Stimulated activated CD4-positive, alpha-beta T cell treated with anti-CD3 and anti-CD28 coated beads, Interleukin-12 subunit alpha, Interleukin-12 subunit beta, amount 100 ng/mL, for 24 hours (primary cell): ENCODE data around the gene MYL1.

ENCODE experiments used
- DNase-seq, 2 experiments: peaks; one replicate each; pipeline ENCODE4 v3.0.0-alpha.2; 2020; ENCODE audit warnings: low read depth in 2 of 2

Gene MYL1

GRCh38 chr2:210315015-210315788, at the start of gene MYL1:
Gene MYL1 (minus strand): TSS chr2:210315174. CDS start chr2:210315042, 132 bp downstream.
- DNase-seq, result no peak

GRCh38 chr2:210363876-210364275, 48.9 kb upstream of the MYL1 start:
- DNase-seq, result no peak

GRCh38 chr2:210363261-210363660, 48.3 kb upstream of the MYL1 start:
- DNase-seq, result no peak

GRCh38 chr2:210360412-210360811, 45.4 kb upstream of the MYL1 start:
- DNase-seq, result no peak

DNA sequence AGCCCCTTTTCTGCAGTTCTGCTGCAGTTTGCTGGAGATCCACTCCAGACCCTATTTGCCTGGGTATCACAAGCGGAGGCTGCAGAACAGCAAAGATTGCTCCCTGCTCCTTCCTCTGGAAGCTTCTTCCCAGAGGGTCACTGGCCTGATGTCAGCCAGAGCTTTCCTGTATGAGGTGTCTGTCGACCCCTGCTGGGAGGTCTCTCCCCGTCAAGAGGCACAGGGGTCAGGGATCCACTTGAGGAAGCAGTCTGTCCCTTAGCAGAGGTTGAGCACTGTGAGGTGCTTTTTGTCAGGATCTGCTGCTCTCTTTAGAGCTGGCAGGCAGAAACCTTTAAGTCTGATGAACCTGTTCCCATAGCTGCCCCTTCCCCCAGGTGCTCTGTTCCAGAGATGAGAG, 42.0 kb upstream of the MYL1 start:
- no peak for DNase-seq

DNA sequence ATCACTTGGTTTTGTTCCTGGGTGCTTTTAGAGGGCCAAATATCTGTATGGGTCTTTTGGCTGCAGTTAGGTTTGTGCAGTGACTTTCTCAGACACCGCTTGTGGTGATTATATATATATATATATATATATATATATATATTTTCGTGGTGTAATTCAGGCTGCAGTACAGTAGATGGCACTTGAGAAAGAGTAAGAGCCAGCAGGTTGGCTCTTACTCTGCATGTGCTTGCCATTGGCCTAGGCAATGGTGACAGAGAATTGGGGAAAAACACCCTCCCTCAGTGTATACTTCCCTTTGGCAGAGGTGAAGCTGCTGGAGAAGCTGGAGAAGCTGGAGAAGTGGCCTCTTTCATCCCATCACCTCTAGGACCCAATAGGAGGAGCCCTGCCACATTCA, 22.2 kb upstream of the MYL1 start:
- no peak for DNase-seq

DNA sequence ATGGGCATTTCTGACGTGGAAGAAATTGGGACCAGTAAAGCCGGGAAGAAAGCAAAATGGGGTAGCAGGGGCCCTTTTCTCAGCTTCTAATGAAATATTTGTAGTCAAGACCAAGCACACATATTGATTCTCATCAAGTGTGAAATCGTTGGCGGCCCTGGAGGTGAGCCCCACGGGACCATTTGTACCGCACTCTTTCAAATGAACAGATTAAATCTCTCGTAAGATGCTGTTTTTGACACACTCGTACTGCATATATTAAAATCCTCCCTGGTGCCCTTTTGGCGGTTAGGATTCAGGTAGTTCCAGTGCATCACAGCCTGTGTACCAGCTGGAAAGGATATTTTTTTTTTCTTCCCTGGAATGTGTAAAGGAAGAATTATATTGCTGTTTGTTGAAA, 9.9 kb upstream of the MYL1 start:
- DNase-seq, result no peak

GRCh38 chr2:210324458-210324857, 9.5 kb upstream of the MYL1 start:
- no peak for DNase-seq

GRCh38 chr2:210323003-210323402, 8.0 kb upstream of the MYL1 start:
- DNase-seq, result no peak

- no peak for DNase-seq
These were observed 3.9 kb upstream of the MYL1 start for GRCh38 chr2:210318891-210319290.

DNA sequence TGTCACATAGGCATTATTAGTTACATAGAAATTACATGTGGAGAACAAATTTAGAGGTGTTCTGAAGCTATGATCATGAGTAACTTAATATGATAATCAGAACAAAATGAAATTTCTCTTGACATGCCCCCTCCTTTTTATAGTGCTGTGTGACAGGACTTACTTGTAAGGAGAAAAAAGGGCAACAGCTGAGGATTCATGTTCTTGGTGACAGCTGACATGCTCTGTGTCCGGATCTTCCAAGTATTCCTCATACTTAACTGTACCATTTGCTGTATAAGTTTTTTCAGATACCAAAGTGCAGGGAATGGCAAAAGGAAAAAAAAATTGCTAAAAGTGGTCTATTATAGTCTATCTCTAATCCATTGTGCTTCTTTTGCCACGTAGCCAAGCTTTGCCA, 3.5 kb upstream of the MYL1 start:
- DNase-seq, result no peak

DNA sequence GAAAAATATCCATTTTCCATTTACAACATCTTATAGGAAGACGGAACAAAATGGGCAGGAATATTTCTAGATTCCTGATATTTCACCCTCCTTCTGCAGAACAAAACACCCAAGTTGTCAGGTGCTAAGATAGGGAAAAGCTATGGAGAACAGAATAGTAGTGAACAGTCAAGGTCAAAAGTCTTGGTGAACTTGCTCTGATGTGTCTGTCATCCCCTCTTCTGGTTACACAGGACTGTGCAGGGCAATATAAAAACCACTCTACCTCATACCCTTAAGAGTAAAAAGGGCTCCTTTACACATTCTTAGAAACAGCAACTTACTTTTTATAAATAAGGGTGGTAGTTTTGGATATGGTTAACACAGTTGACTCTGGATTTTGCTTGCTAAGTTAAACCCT, 4.4 kb downstream of the MYL1 start:
- DNase-seq, result no peak

GRCh38 chr2:210309548-210310233, 5.3 kb downstream of the MYL1 start:
- DNase-seq, result no peak

- DNase-seq, result no peak
These were observed 11.5 kb downstream of the MYL1 start for GRCh38 chr2:210303498-210303897.

GRCh38 chr2:210302326-210302725, 12.6 kb downstream of the MYL1 start:
- DNase-seq, result no peak

- DNase-seq, result no peak
These were observed 15.1 kb downstream of the MYL1 start for GRCh38 chr2:210299866-210300373.

DNA sequence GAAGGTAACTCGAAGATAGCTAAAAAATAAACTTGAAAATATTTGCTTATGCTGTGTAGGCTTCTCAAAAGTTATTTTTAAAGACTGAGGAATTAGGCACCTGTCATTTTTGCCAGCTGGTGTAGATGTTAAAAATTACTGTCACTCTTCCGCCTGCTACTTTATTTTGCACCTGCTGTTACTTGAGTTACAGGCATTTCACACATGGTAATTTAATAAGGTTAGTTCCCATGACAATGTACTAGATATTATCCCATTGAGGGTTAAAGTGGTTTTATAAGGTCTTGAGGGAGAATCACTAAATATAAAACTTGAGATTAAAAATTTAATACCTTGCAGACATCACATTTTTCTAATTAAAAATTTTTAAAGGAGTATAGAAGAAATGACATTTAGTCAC, 26.6 kb downstream of the MYL1 start:
- no peak for DNase-seq

DNA sequence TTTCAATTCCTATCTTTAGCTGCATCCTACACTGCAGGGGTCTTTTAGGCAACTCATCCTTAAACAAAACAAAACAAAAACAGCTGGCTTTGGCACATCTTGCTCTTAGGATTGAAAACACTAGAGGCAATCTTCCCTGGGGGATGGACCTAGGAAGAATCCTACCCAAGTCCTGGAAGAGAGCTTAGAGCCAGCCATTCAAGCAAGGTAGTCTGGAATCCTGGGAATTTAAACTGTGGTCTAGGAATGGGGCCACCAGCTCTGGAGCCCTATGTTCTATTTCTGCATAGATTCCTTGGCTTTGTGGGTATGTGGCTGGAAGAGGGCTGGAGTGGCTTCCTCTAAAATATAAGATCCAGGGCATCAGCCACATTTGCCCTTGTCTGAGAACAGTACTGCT, 27.7 kb downstream of the MYL1 start:
- DNase-seq, result no peak

DNA sequence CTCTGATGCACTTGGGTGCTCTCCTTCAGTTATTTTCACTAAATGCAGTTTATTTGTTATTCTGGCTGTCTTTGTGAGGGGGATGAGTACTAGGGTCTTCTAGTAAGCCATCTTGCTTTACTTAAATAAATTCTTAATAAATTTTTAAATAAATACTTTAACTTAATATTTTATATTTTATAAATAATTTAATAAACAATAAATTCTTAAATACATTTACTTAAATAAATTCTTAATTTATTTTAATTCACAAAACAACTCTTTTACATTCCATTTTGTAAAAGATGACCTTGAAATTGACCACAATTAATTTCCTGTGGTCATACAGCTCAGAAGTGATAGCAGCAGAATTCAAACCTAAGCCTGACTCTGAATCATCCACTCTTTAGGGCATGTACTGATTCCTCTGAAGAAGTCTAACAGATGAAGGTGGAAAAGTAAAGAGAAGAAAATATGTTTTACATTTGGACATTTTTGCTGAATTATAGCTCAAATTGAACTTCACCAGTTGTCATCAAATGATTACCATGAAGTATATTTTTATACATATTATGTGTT, 28.8 kb downstream of the MYL1 start:
- DNase-seq, result no peak

- no peak for DNase-seq
These were observed 37.8 kb downstream of the MYL1 start for GRCh38 chr2:210277133-210277532.

- DNase-seq, result no peak
These were observed 43.7 kb downstream of the MYL1 start for GRCh38 chr2:210271300-210271699.

GRCh38 chr2:210269148-210269547, 45.8 kb downstream of the MYL1 start:
- DNase-seq, result no peak

DNA sequence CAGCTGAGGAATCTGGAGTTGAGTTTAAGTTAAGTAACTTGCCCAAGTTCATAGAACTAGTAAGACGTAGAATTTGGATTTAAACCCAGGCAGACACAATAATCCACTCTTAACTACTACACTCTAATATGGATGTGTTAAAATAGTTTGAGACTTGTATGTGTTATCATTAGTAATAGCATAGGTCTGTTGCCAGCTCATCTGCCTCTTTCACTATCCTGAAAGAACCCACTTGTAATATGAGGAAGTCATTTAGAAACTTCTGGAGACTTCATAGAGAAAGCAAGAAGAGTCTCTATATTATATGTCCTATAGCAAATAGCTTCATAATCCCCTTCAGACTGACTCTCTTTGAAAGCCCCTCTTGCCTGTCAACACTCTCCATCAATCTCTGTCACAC, 46.7 kb downstream of the MYL1 start:
- DNase-seq, result no peak
